Measurements from ENCODE around the gene DLGAP1.

Gene DLGAP1

DNA sequence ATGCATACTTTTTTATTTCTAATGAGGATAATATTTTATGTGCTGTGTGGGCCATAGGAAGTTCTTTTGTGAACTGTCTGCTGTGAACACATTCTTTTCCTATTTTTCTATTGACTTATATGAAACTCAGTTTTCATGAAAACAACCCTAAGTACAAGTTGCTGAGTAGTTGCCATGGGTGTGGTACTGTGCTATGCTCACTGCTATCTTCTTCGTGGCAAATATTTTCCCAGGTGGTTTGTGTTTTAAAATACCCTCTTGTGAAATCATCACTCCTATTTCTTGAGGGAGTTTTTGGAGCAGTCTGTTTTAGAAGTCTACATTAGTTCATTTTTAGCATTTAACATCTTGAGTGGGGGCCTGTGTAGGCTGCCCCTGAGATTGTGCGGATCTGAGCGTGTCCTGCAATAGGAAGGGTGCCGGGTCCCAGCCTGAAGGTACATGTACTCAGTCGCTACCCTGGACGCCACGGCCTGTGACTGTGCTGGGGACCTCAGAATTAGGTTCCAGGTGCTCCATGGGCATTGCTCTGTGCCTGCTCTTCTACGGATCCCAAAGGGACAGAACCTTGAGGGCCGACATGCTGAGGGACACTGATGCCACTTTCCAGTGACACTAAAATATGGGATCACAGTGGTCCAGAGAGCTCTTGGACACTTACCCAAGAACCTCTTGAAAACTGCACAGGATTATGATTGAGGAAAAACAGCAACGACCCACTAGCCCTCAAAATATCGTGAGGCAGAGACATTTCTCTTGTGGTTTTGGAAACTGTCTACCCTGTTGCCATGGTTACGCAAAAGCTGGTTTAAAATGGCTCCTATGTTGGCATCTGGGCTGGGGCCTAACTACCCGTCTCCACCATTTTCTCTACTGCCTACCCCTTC lies 524.7 kb downstream of the DLGAP1 start:
- DNase-seq = no peak

- no peak for DNase-seq
Observed at GRCh38 chr18:3924455-3924854, 530.7 kb downstream of the DLGAP1 start.

DNA sequence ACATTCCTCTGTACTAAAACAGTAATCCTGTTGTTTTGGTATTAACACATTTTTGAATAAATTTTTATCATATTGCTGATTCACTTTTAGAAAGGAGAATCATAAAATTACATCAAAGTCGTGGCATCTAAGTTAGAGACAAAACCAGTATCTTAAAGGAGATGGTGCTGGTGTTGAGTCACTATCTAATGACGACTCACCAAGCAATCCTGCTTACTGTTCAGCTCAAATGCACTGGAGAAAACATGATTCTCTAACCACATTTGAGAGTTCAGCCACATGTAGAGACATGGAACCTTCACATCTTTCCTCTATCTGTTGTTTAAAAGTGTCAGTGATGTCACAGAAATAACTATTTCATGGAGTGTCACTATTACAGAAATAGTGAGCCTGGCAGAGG lies 531.4 kb downstream of the DLGAP1 start:
- DNase-seq = no peak

GRCh38 chr18:3921826-3922225 lies 533.3 kb downstream of the DLGAP1 start:
- no peak for DNase-seq

DNA sequence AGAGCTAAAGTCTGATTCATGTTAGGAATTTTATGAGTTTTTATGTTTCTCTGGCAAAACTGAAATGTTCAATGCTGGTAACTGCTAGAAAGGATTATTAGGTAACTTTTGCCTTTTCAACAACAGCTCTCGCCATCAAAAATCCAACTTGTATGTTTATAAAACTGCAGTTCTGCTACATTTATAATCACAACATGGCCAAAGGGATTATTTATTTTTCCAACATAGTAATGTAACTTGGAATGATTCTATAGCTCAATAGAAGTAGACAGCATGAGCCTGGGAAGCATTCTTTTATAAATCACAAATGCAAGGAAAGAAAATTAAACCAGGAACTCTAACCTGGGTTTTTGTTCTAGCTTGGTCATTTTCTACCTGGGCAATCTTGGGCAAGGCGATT lies 534.3 kb downstream of the DLGAP1 start:
- DNase-seq = no peak

DNA sequence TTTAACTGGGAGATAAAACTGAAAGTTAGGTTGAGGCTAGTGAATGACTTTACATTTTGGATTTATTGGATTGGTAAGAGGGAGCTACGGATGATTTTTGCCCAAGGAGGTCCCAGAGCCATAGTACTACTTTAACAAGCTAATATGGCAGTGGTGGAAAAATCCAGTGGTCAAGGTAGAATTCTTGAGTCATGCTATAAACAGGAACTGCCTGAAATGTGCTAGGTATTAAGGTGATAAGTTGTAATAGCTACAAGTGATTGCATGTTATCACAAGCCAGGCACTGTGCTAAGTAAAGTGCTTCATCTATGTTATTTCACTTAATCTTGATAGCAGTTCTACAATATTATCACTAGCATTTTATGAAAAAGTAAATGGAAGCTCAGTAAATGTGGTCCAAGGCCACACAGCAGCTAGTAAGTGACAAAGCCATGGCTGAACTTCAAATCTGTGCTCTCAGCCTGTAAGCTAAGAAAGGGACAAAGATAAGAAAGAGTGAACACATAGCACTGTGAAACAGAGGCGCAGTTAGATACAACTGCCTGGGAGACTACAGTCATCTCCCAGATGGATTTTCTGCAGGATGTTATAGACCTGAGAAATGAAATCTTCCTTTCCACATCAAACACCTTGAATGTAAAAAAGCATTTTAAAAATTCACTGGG lies 535.6 kb downstream of the DLGAP1 start:
- no peak for DNase-seq

DNA sequence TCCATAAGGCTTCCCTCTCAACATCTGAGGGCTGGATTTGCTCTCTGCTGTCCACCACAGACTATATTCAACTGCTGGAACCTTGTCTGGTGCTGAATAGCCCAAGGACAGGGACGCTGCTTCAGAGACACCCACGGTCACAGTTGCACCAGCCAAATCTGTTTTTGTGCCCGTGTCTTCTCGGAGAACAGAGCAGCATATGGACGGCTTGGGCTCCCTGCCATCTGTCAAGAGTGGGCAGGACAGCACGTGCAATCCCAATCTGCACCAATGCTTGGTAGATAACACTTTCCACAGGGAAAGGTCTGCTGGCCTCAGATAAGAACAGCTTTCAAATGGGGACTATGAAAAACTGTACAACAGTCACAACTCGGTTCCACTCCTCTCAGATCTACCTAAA lies 539.0 kb downstream of the DLGAP1 start:
- no peak for DNase-seq

DNA sequence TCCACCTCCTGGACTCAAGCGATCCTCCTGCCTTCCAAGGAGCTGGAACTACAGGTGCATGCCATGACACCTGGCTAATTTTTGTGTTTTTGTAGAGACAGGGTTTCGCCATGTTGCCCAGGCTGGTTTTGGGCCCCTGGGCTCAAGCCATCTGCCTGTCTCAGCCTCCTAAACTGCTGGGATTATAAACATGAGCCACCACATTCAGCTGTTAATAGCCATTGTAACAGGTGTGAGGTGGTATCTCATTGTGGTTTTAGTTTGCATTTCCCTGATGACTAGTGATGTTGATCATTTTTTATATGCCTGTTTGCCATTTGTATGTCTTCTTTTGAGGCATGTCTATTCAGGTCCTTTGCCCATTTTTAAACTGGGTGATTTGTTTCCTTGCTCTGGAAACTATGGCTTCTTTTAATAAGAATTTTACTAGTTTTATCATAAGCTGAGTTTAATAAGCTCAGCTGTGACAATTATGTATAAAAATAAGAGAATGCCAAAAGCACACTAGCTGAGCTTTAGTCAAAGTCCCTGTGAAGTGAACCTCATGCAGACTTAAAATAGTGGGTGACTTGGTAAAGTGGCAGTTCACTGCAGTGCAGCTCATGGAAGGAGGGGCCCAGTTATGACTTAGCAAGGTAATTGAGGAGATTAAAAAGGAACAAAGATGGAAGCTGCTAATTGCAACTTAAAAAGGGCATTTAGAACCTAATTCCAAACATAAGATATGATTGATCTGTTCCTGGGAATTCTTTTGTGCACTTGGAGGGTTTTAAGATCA lies 540.1 kb downstream of the DLGAP1 start:
- DNase-seq = no peak

GRCh38 chr18:3914109-3914508 lies 541.0 kb downstream of the DLGAP1 start:
- DNase-seq = no peak

GRCh38 chr18:3912705-3913104 lies 542.4 kb downstream of the DLGAP1 start:
- no peak for DNase-seq

GRCh38 chr18:3911413-3911812 lies 543.7 kb downstream of the DLGAP1 start:
- DNase-seq = no peak

GRCh38 chr18:3910512-3910911 lies 544.6 kb downstream of the DLGAP1 start:
- no peak for DNase-seq

- DNase-seq = no peak
Observed at GRCh38 chr18:3907955-3908354, 547.2 kb downstream of the DLGAP1 start.

GRCh38 chr18:3906116-3906750 lies 548.9 kb downstream of the DLGAP1 start:
- no peak for DNase-seq

DNA sequence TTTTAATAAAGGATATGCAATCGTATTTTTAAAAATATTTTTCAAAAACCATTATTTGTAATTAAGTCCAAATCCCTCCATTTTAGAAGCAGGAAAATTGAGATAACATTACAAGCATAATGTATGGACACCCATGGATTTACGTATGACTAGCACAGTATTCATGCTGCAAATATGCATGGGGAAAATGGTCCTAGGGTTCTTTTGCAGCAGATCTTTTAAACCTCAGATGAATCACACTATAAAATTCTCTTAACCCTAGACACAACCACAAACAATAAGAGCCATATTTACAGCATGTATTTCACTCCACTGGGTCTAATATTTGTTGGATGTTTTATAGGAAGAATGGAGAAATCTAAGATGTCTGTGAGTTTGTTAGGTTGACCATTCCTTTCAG lies 551.8 kb downstream of the DLGAP1 start:
- no peak for DNase-seq

GRCh38 chr18:3902676-3903075 lies 552.4 kb downstream of the DLGAP1 start:
- DNase-seq = no peak

- DNase-seq = no peak
Observed at GRCh38 chr18:3901811-3902210, 553.3 kb downstream of the DLGAP1 start.

GRCh38 chr18:3901042-3901441 lies 554.1 kb downstream of the DLGAP1 start:
- DNase-seq = no peak

DNA sequence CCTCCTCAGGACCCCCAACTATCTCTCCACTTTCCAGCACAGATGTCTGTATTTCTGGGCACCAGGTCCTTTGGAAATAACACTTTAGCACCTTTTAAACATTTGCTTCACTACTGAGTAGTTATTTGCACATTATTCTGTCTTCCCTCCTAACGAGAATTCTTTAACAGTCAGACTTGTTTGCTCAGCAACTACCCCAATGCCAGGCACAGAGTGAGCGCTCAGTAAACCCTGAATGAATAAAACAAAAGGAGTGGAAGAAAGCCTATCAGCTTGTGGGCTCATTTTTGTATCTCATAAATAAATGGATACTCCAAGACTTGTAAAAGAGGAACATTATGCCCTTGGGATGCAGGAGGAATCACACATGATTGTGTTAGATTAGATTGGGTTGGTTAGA lies 554.8 kb downstream of the DLGAP1 start:
- DNase-seq = no peak

DNA sequence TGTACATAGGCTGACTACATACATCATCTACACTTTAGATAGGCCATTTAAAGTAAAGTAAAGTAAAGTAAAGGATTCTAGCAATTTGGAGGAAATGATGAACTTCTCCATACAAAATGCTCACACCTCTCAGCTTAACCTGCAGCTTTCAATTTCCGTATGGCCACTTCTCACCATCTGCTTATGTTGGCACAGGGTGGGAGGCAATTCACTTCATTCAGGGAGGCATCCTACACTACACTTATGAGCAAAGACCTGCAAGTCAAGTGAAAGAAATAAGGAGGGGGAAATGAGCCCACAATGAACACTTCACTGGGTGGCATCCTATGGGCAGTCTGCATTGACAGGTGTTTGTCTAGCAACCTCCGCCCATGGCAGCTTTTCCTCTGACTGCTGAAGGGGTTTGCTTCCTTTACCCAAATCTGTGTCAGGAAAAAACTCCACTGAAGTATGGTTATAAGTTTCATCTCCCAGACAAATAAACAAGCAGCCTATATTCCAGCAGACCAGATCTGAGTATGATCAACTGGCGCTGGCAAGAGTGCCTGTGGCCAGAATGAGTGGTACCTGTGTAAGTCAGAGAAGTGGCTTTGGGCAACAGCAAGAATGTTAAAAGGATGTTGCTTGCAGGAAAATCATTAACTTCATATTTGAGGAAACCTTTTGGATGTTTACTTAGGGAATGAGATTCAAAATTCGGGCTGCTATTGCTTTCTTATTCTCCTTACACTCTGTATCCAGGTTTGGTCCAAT lies 556.1 kb downstream of the DLGAP1 start:
- no peak for DNase-seq

- no peak for DNase-seq
Observed at GRCh38 chr18:3892152-3892551, 563.0 kb downstream of the DLGAP1 start.

DNA sequence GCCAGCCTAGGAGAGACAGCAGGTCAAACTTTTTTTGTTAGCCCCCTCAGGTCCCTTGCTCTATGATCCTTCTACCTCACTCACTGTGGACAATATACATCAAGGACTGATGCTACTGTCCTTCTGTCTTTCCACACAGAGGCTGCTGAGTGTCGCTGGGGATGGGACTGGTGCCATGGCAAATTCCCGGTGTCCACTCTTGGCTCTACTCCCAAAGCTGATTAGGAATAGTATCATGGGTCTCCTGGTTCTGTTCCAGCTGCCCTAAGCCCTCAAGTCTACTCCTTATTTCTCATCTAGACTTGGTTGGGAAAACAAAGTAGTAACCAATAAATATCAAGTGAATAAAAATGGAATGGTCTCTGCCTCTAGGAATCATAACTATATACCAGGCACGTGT lies 563.9 kb downstream of the DLGAP1 start:
- no peak for DNase-seq

Data from activated T-cell treated with anti-CD3 and anti-CD28 coated beads for 4 hours (primary cell).